B cell (primary cell): ENCODE data around the gene BOK. TPM values are rescaled to one million over a fixed set of nuclear protein-coding genes. Genes with fewer than 3 reads are reported as not detected.

Source experiments
- ATAC-seq: fragments of 200-7000 bp; cut with Tn5 transposase; one replicate; pipeline ENCODE4 v1.10.0; 2021; ENCODE audit warnings: low read depth, mild to moderate bottlenecking, moderate number of reproducible peaks, moderate library complexity
- CTCF ChIA-PET: fragments of 350-600 bp; sonication (Branson Sonifier 250); formaldehyde crosslinking; loops from one replicate; lab custom pipeline; 2021; ENCODE audit warnings: antibody characterized with exemption, inconsistent platforms; lab: Charles Lee
- POLR2A ChIA-PET: fragments of 350-600 bp; sonication (Branson Sonifier 250); formaldehyde crosslinking; loops from one replicate; lab custom pipeline; 2021; ENCODE audit warnings: antibody characterized with exemption; lab: Charles Lee
- DNase-seq: peaks from one replicate; pipeline ENCODE4 v3.0.0; 2013
- H2AFZ ChIP-seq: 2 replicates; pipeline ENCODE4 v1.6.1; 2012; ENCODE audit warnings: mild to moderate bottlenecking, low read depth, low read length; ENCODE audit not compliant: insufficient read depth, poor library complexity, severe bottlenecking
- H3K27ac ChIP-seq, 2 donors: 1 replicate in 1 of 2; 2 replicates in 1 of 2; pipeline ENCODE4 v1.5.1; 2012 to 2013; ENCODE audit warnings: low read length in 2 of 2, mild to moderate bottlenecking in 2 of 2, moderate library complexity in 1 of 2
- H3K27me3 ChIP-seq, 4 experiments: fragments of 200-600 bp in 1 of 4; sonication (generic) in 1 of 4; replicated peaks in 1 of 4; 1 replicate in 2 of 4; 2 replicates in 2 of 4; pipeline versions ENCODE4 v1.6.1 to v1.7.0; 2013 to 2016; ENCODE audit warnings: low read length in 3 of 4, mild to moderate bottlenecking in 2 of 4, mixed read lengths in 1 of 4, moderate library complexity in 1 of 4; ENCODE audit not compliant: insufficient read depth in 4 of 4, control insufficient read depth in 3 of 4; ENCODE audit errors: control extremely low read depth in 1 of 4
- H3K36me3 ChIP-seq, 2 experiments: replicated peaks in 1 of 2; 1 replicate in 1 of 2; 2 replicates in 1 of 2; pipeline versions ENCODE4 v1.6.1 to v1.7.1; 2013; ENCODE audit warnings: low read length in 1 of 2; ENCODE audit not compliant: insufficient read depth in 2 of 2, control insufficient read depth in 1 of 2; ENCODE audit errors: control extremely low read depth in 1 of 2, extremely low read depth in 1 of 2
- H3K4me1 ChIP-seq, 2 donors: fragments of 200-600 bp in 1 of 2; sonication (generic) in 1 of 2; 1 replicate in 1 of 2; 2 replicates in 1 of 2; pipeline versions ENCODE4 v1.5.1 to v1.6.1; 2013 to 2017; ENCODE audit warnings: low read length in 2 of 2; ENCODE audit not compliant: control insufficient read depth in 2 of 2, insufficient read depth in 2 of 2
- H3K4me2 ChIP-seq: replicated peaks from 2 replicates; pipeline ENCODE3; 2012; ENCODE audit warnings: mild to moderate bottlenecking, low read depth, low read length; ENCODE audit not compliant: poor library complexity, severe bottlenecking
- H3K4me3 ChIP-seq, 5 experiments: fragments of 200-600 bp in 1 of 5; sonication (generic) in 1 of 5; 1 replicate in 3 of 5; 2 replicates in 2 of 5; pipeline versions ENCODE4 v1.5.1 to v1.7.0; 2011 to 2016; ENCODE audit warnings: low read length in 4 of 5, mild to moderate bottlenecking in 4 of 5, low read depth in 2 of 5, control low read depth in 1 of 5, moderate library complexity in 1 of 5; ENCODE audit not compliant: insufficient read depth in 1 of 5; ENCODE audit errors: control extremely low read depth in 1 of 5, extremely low read depth in 1 of 5
- H3K79me2 ChIP-seq: fragments of 200-600 bp; sonication (generic); one replicate; pipeline ENCODE4 v1.6.0; 2016; ENCODE audit warnings: low read length; ENCODE audit not compliant: control insufficient read depth, insufficient read depth
- H3K9ac ChIP-seq: fragments of 200-600 bp; sonication (generic); 2 replicates; pipeline ENCODE4 v1.6.1; 2017; ENCODE audit warnings: mild to moderate bottlenecking, low read length, moderate library complexity
- H3K9me3 ChIP-seq, 3 donors: one replicate each; pipeline versions ENCODE4 v1.6.1 to v1.7.1; 2013; ENCODE audit warnings: low read length in 2 of 3; ENCODE audit not compliant: control insufficient read depth in 2 of 3, insufficient read depth in 1 of 3; ENCODE audit errors: control extremely low read depth in 1 of 3
- H4K20me1 ChIP-seq: 2 replicates; pipeline ENCODE4 v1.6.0; 2012; ENCODE audit warnings: mild to moderate bottlenecking, low read length; ENCODE audit not compliant: insufficient read depth, control insufficient read depth, poor library complexity, severe bottlenecking
- H3K27ac Mint-ChIP-seq: one replicate; pipeline ENCODE4 v1.8.0; 2021; ENCODE audit warnings: mixed read lengths
- H3K27me3 Mint-ChIP-seq: one replicate; pipeline ENCODE4 v1.8.0; 2021; ENCODE audit warnings: mixed read lengths
- H3K4me1 Mint-ChIP-seq: one replicate; pipeline ENCODE4 v1.8.0; 2021; ENCODE audit warnings: mixed read lengths
- H3K4me3 Mint-ChIP-seq: one replicate; pipeline ENCODE4 v1.8.0; 2021; ENCODE audit warnings: mixed read lengths
- H3K9me3 Mint-ChIP-seq: one replicate; pipeline ENCODE4 v1.8.0; 2022; ENCODE audit warnings: mixed read lengths; ENCODE audit not compliant: insufficient read depth
- CTCF ChIP-seq: fragments of 200-600 bp; IDR thresholded peaks from one replicate; pipeline ENCODE4 v1.8.0; 2022; ENCODE audit warnings: antibody characterized with exemption, mild to moderate bottlenecking
- EZH2 ChIP-seq: IDR thresholded peaks from 2 replicates; pipeline ENCODE4 v1.6.1; 2012; ENCODE audit warnings: borderline replicate concordance, low read depth, mild to moderate bottlenecking, moderate library complexity, low read length; ENCODE audit not compliant: insufficient read depth, poor library complexity, severe bottlenecking
- WGBS: methylation state at CpG from one replicate; pipeline ENCODE4 v1.1.5; 2013; ENCODE audit warnings: missing lambda C conversion rate; ENCODE audit not compliant: insufficient coverage; 5-methylcytosine and 5-hydroxymethylcytosine counted together
- intact Hi-C: fragments of 100-400 bp; cut with micrococcal nuclease; formaldehyde crosslinking; loops from one replicate; pipeline ENCODE4 v1.10.0; 2022
- polyA plus RNA-seq: library from polyadenylated mRNA; depleted of rRNA; stranded (reverse); fragments of >200 nt; gene quantifications from 2 replicates; pipeline ENCODE4 v1.2.3, GENCODE V29; 2012
- total RNA-seq, 2 donors: library from RNA; stranded (reverse); fragments of 120-200 nt in 1 of 2; gene quantifications; 1 replicate in 1 of 2; 2 replicates in 1 of 2; pipeline versions ENCODE4 v1.2.3 to v1.2.4, GENCODE V29; 2013 to 2022

Gene BOK
- total and polyA plus RNA-seq, 2 donors (not counting 1 experiment from before 2014, with no cell fraction given) = 0.10 to 0.22 TPM

GRCh38 chr2:241603686-241604085 lies 45.1 kb downstream of the BOK start:
- H3K27ac ChIP-seq = no peak overlapping the region
- Mint-ChIP-seq H3K4me1 (peaks cover 4% of the 10 kb centered on the region), H3K27ac (no peak overlapping the region), H3K9me3 (no peaks in the 10 kb centered on the region), H3K27me3 (no peaks in the 10 kb centered on the region), H3K4me3 (no peak overlapping the region)
- CTCF ChIA-PET = no interaction called here
- no peak overlapping the region for H3K9ac ChIP-seq
- H3K79me2 ChIP-seq = peaks cover 8% of the 10 kb centered on the region
- DNase-seq = no peak
- no peaks in the 10 kb centered on the region for H3K4me1 ChIP-seq
- peaks cover 0 to 17% of the 10 kb centered on the region in 2 experiments for H3K36me3 ChIP-seq
- H3K27me3 ChIP-seq = no peaks in the 10 kb centered on the region
- no peak for ATAC-seq
- H3K4me2 ChIP-seq = no peak overlapping the region
- no peaks in the 10 kb centered on the region for H3K9me3 ChIP-seq
- WGBS = 100% methylated on average over 3 of the region's 5 CpGs
- TF ChIP-seq EZH2 = no peak
- no peak overlapping the region for H2AFZ ChIP-seq
- intact Hi-C loops = no loop called here
- H3K4me3 ChIP-seq = no peak overlapping the region
- POLR2A ChIA-PET = no interaction called here
- H4K20me1 ChIP-seq = peaks cover 6% of the 10 kb centered on the region

- Histone ChIP-seq H3K9ac (no peak overlapping the region), H3K4me2 (no peak overlapping the region), H3K4me3 (no peak overlapping the region), H4K20me1 (peaks cover 21% of the 10 kb centered on the region), H3K4me1 (peaks cover 8 to 16% of the 10 kb centered on the region in 2 donors), H3K9me3 (no peaks in the 10 kb centered on the region), H3K27me3 (no peaks in the 10 kb centered on the region), H3K27ac (no peak overlapping the region), H3K79me2 (peaks cover 23% of the 10 kb centered on the region), H2AFZ (no peak overlapping the region), H3K36me3 (peaks cover 0 to 17% of the 10 kb centered on the region in 2 experiments)
- intact Hi-C loops = no loop called here
- peaks cover 18% of the 10 kb centered on the region for H3K4me1 Mint-ChIP-seq
- 98% methylated on average over 8 of the region's 8 CpGs for WGBS
- no peak overlapping the region for H3K27ac Mint-ChIP-seq
- DNase-seq = no peak
- POLR2A ChIA-PET = no interaction called here
- no peaks in the 10 kb centered on the region for H3K9me3 Mint-ChIP-seq
- ATAC-seq = no peak
- no peak for TF ChIP-seq CTCF
- no peak for TF ChIP-seq EZH2
- H3K27me3 Mint-ChIP-seq = no peaks in the 10 kb centered on the region
- no peak overlapping the region for H3K4me3 Mint-ChIP-seq
- CTCF ChIA-PET = no interaction called here
Measured at GRCh38 chr2:241606186-241606585, 47.6 kb downstream of the BOK start.
